ENCODE data around the gene SLC6A4. TPM values are rescaled to one million over a fixed set of nuclear protein-coding genes. Genes with fewer than 3 reads are reported as not detected.

SLC6A4 gene
- polyA plus RNA-seq, 1 donor (not counting 4 experiments of a cell fraction or from before 2014, with no cell fraction given), result not detected

GRCh38 chr17:30155389-30155788, 80.1 kb downstream of the SLC6A4 start:
- Histone ChIP-seq H3K36me3 (ENCODE audit: control insufficient read depth in 2 of 2, extremely low read depth in 1 of 2, insufficient read depth in 2 of 2, low read length in 2 of 2) (peaks cover 1 to 4% of the 10 kb centered on the region in 2 experiments), H3K27me3 (ENCODE audit: control insufficient read depth, extremely low read depth, insufficient read depth, low read length) (no peaks in the 10 kb centered on the region), H4K20me1 (ENCODE audit: control insufficient read depth, extremely low read depth, insufficient read depth, low read length) (no peaks in the 10 kb centered on the region), H3K27ac (ENCODE audit: control insufficient read depth, insufficient read depth, low read length) (no peak overlapping the region), H3K9me3 (ENCODE audit: control insufficient read depth, low read depth, low read length) (no peaks in the 10 kb centered on the region), H3K79me2 (ENCODE audit: control insufficient read depth, insufficient read depth, low read length) (peaks cover 63% of the 10 kb centered on the region), H3K9me1 (ENCODE audit: control insufficient read depth, extremely low read depth, insufficient read depth, low read length) (no peaks in the 10 kb centered on the region), H3K9ac (ENCODE audit: control insufficient read depth, extremely low read depth, insufficient read depth, low read length) (no peak overlapping the region), H2AFZ (ENCODE audit: control insufficient read depth, low read length) (no peak overlapping the region), H3K4me3 (ENCODE audit: control insufficient read depth in 2 of 3, extremely low read depth in 1 of 3, insufficient read depth in 2 of 3, low read depth in 1 of 3, low read length in 3 of 3) (no peak overlapping the region), H3K4me2 (ENCODE audit: control insufficient read depth, extremely low read depth, insufficient read depth, low read depth, low read length) (no peak overlapping the region), H3K4me1 (ENCODE audit: control insufficient read depth, extremely low read depth, insufficient read depth, low read length) (no peaks in the 10 kb centered on the region)
- dilution Hi-C loops (cut with MboI; ENCODE audit: extremely low pct_ligation_motif_present, low sequenced_read_pairs), result no loop called here
- no peak for DNase-seq (ENCODE audit: low read depth, low spot score)
- no peak for TF ChIP-seq EZH2 (IDR thresholded peaks at IDR 0.05; ENCODE audit: low read length)
- no peak for FAIRE-seq

DNA sequence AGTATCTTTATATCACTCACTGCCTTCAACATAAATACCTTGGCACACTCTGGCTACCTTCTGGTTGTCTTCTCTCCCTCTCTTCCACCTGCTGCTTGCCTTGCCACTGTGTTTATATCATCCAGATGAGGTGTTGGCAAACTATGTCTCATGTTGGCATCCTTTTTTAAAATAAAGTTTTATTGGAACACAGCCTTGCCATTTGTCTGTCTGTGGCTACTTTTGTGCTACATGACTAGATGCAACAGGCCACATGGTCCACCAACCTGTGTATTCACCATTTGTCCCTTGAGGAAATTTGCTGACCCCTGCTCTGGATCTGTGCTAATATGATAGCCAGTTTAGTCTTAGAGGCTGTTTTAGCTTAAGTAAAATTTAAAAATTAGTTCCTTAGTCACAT, 82.0 kb downstream of the SLC6A4 start:
- no peak for FAIRE-seq
- TF ChIP-seq, protein P1, sequence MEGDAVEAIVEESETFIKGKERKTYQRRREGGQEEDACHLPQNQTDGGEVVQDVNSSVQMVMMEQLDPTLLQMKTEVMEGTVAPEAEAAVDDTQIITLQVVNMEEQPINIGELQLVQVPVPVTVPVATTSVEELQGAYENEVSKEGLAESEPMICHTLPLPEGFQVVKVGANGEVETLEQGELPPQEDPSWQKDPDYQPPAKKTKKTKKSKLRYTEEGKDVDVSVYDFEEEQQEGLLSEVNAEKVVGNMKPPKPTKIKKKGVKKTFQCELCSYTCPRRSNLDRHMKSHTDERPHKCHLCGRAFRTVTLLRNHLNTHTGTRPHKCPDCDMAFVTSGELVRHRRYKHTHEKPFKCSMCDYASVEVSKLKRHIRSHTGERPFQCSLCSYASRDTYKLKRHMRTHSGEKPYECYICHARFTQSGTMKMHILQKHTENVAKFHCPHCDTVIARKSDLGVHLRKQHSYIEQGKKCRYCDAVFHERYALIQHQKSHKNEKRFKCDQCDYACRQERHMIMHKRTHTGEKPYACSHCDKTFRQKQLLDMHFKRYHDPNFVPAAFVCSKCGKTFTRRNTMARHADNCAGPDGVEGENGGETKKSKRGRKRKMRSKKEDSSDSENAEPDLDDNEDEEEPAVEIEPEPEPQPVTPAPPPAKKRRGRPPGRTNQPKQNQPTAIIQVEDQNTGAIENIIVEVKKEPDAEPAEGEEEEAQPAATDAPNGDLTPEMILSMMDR (optimal IDR thresholded peaks at IDR 0.05 in 1 of 3, IDR thresholded peaks at IDR 0.05 in 1 of 3, conservative IDR thresholded peaks at IDR 0.05 in 1 of 3; ENCODE audit: extremely low read depth in 1 of 3, insufficient read depth in 2 of 3, low read length in 3 of 3), result no peak
- TF ChIP-seq EZH2 (IDR thresholded peaks at IDR 0.05; ENCODE audit: low read length), result no peak
- no peak overlapping the region for H2AFZ ChIP-seq (ENCODE audit: control insufficient read depth, low read length)
- H3K27me3 ChIP-seq (ENCODE audit: control insufficient read depth, extremely low read depth, insufficient read depth, low read length), result no peaks in the 10 kb centered on the region
- H3K4me1 ChIP-seq (ENCODE audit: control insufficient read depth, extremely low read depth, insufficient read depth, low read length), result no peaks in the 10 kb centered on the region
- H3K79me2 ChIP-seq (ENCODE audit: control insufficient read depth, insufficient read depth, low read length), result peaks cover 55% of the 10 kb centered on the region
- dilution Hi-C loops (cut with MboI; ENCODE audit: extremely low pct_ligation_motif_present, low sequenced_read_pairs), result no loop called here
- no peak for DNase-seq (ENCODE audit: low read depth, low spot score)
- H3K9ac ChIP-seq (ENCODE audit: control insufficient read depth, extremely low read depth, insufficient read depth, low read length), result no peak overlapping the region
- H4K20me1 ChIP-seq (ENCODE audit: control insufficient read depth, extremely low read depth, insufficient read depth, low read length), result peaks cover 4% of the 10 kb centered on the region
- H3K9me1 ChIP-seq (ENCODE audit: control insufficient read depth, extremely low read depth, insufficient read depth, low read length), result no peaks in the 10 kb centered on the region
- no peaks in the 10 kb centered on the region for H3K9me3 ChIP-seq (ENCODE audit: control insufficient read depth, low read depth, low read length)
- H3K36me3 ChIP-seq (ENCODE audit: control insufficient read depth in 2 of 2, extremely low read depth in 1 of 2, insufficient read depth in 2 of 2, low read length in 2 of 2), result peaks cover 1 to 4% of the 10 kb centered on the region in 2 experiments
- H3K4me3 ChIP-seq (ENCODE audit: control insufficient read depth in 2 of 3, extremely low read depth in 1 of 3, insufficient read depth in 2 of 3, low read depth in 1 of 3, low read length in 3 of 3), result no peak overlapping the region
- H3K4me2 ChIP-seq (ENCODE audit: control insufficient read depth, extremely low read depth, insufficient read depth, low read depth, low read length), result no peak overlapping the region
- H3K27ac ChIP-seq (ENCODE audit: control insufficient read depth, insufficient read depth, low read length), result no peak overlapping the region

DNA sequence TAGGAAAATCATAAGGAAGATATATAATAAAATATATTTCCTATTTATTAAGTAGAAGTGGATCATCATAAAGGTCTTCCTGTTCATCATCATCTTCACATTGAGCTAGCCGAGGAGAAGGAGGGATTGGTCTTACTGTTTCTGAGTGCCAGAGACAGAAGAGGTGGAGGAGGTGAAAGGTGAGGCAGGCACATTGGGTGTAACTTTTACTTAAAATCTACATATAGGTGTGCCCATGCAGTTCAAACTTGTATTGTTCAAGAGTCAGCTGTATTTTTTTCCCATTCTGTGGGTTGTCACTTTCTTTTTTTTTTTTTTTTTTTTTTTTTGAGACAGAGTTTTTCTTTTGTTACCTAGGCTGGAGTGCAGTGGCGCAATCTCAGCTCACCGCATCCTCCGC, 84.0 kb downstream of the SLC6A4 start:
- Histone ChIP-seq H3K9ac (ENCODE audit: control insufficient read depth, extremely low read depth, insufficient read depth, low read length) (no peak overlapping the region), H3K4me1 (ENCODE audit: control insufficient read depth, extremely low read depth, insufficient read depth, low read length) (peaks cover 6% of the 10 kb centered on the region), H3K9me1 (ENCODE audit: control insufficient read depth, extremely low read depth, insufficient read depth, low read length) (no peaks in the 10 kb centered on the region), H3K27me3 (ENCODE audit: control insufficient read depth, extremely low read depth, insufficient read depth, low read length) (no peaks in the 10 kb centered on the region), H3K4me2 (ENCODE audit: control insufficient read depth, extremely low read depth, insufficient read depth, low read depth, low read length) (no peak overlapping the region), H3K79me2 (ENCODE audit: control insufficient read depth, insufficient read depth, low read length) (peaks cover 50% of the 10 kb centered on the region), H3K4me3 (ENCODE audit: control insufficient read depth in 2 of 3, extremely low read depth in 1 of 3, insufficient read depth in 2 of 3, low read depth in 1 of 3, low read length in 3 of 3) (no peak overlapping the region), H3K9me3 (ENCODE audit: control insufficient read depth, low read depth, low read length) (no peaks in the 10 kb centered on the region), H3K27ac (ENCODE audit: control insufficient read depth, insufficient read depth, low read length) (no peak overlapping the region), H2AFZ (ENCODE audit: control insufficient read depth, low read length) (no peak overlapping the region), H3K36me3 (ENCODE audit: control insufficient read depth in 2 of 2, extremely low read depth in 1 of 2, insufficient read depth in 2 of 2, low read length in 2 of 2) (peaks cover 0 to 1% of the 10 kb centered on the region in 2 experiments), H4K20me1 (ENCODE audit: control insufficient read depth, extremely low read depth, insufficient read depth, low read length) (peaks cover 4% of the 10 kb centered on the region)
- DNase-seq (ENCODE audit: low read depth, low spot score), result no peak
- no peak for FAIRE-seq
- TF ChIP-seq EZH2 (IDR thresholded peaks at IDR 0.05; ENCODE audit: low read length), result no peak
- TF ChIP-seq, protein P1 (optimal IDR thresholded peaks at IDR 0.05 in 1 of 3, IDR thresholded peaks at IDR 0.05 in 1 of 3, conservative IDR thresholded peaks at IDR 0.05 in 1 of 3; ENCODE audit: extremely low read depth in 1 of 3, insufficient read depth in 2 of 3, low read length in 3 of 3), result no peak
- dilution Hi-C loops (cut with MboI; ENCODE audit: extremely low pct_ligation_motif_present, low sequenced_read_pairs), result no loop called here

Data from keratinocyte (primary cell).